NK-92 treated with Interleukin-12 subunit alpha and Interleukin-12 subunit beta, amount 100 ng/mL, for 24 hours (cell line): ENCODE results near the gene NPIPB2.
"Not testable (repeated sequence)": the region's sequence is repeated elsewhere in the genome, so short reads cannot be mapped to it uniquely, and the experiment has no call there.

Experiments
- DNase-seq: peaks from one replicate; lab custom pipeline; 2025; lab: John Stamatoyannopoulos, UW

The NPIPB2 gene

GRCh38 chr16:11957591-11958395 lies 15.9 kb upstream of the NPIPB2 start:
- no peak for DNase-seq

- no peak for DNase-seq
These were observed 14.7 kb upstream of the NPIPB2 start for GRCh38 chr16:11956558-11956957.

DNA sequence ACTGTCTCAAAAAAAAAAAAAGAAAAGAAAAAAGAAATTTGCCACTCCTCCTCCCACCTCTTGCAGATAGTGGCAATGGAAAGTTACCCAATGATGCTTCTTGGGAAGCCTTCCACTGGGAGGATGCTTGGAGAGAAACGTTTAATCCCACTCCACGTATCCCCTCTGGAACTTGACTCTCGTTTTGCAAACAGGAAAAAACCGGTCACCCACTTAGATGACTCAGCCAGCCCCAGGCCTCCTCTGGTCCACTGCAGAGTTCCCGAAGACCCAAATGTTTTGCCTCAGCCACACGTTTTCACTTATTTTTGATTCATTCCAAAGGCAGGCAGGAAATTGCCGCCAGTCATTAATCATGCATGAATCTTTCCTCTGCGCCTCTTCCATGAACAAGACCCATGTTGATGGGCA lies 13.9 kb upstream of the NPIPB2 start:
- no peak for DNase-seq

GRCh38 chr16:11953576-11953975 lies 11.7 kb upstream of the NPIPB2 start:
- not testable (repeated sequence) for DNase-seq

DNA sequence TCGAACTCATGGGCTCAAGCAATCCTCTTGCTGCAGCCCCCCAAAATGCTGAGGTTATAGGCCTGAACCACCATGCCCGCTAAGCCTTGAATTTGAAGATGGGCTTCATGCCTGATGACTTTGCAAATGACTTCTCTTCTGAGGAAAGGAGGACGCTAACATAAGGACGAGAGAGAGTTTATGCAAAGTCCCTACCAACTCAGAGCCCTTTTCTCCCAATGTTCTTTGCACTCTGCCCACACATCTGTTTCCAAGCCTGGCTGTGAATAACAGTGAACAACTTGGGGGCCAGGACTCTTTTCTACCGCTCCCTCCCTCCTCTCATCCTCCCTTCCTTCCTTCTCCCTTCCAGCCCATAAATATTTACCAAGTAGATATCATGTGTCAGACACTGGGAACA lies 8.5 kb upstream of the NPIPB2 start:
- DNase-seq: no peak

DNA sequence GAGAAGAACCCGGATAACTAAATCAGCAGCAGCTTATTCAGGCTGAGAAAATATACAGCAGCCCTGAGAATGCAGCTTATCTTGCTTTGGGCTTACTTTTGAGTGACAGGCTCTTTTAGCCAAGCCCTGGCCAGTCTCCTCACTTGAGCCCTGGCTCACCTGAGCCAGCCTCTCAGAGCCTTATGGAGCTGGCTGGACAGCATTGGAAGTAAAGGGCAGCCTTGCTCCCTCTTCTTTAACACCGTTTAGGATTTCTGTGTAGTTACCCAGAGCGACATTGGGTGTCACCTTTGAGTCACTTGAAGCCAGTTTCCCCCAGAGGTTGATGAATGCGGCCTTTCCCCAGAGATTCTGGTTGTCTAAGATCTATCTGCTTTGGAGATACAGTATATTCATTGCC lies 7.7 kb upstream of the NPIPB2 start:
- DNase-seq: no peak

DNA sequence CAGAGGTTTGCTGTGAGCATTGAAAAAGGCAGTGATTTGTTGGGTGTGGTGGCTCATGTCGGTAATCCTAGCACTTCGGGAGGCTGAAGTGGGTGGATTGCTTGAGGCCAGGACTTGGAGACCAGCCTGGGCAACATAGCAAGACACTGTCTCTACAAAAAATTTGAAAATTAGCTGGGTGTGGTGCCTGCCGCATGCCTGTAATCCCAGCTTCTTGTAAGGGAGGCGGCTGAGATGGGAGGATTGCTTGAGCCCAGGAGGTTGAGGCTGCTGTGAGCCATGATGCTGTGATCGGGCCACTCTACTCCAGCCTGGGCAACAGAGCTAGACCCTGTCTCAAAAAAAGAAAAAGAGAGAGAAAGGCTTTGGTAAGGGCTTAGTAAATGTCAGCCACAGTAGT lies 7.0 kb upstream of the NPIPB2 start:
- DNase-seq: no peak

- DNase-seq: no peak
These were observed 4.6 kb upstream of the NPIPB2 start for GRCh38 chr16:11946433-11946832.

DNA sequence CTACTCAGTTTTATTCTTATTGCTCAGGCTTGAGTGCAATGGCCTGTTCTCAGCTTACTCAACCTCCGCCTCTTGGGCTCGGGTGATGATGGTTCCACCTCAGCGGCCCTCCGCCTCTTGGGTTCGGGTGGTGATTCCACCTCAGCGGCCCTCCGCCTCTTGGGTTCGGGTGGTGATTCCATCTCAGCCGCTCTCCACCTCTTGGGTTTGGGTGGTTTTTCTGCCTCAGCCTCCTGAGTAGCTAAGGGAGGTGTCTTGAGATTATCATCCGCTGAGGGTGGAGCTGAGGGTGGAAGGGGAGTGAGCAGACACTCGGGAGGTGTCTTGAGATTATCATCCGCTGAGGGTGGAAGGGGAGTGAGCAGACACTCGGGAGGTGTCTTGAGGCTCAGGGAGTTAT lies 14.5 kb downstream of the NPIPB2 start:
- DNase-seq: not testable (repeated sequence)

DNA sequence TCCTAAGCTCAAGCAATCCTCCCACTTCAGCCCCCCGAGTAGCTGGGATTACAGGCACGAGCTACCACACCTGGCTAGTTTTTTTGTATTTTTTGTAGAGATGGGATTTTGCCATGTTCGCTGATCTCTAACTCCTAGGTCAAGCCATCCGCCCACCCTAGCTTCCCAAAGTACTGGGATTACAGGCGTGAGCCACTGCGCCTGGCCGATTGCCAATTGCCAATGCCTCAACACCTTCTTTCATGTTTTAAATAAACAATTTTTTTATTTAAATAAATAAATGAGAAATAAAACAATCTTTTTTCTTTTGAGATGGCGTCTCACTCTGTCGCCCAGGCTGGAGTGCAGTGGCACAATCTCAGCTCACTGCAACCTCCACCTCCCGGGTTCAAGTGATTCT lies 17.8 kb downstream of the NPIPB2 start:
- DNase-seq: not testable (repeated sequence)

DNA sequence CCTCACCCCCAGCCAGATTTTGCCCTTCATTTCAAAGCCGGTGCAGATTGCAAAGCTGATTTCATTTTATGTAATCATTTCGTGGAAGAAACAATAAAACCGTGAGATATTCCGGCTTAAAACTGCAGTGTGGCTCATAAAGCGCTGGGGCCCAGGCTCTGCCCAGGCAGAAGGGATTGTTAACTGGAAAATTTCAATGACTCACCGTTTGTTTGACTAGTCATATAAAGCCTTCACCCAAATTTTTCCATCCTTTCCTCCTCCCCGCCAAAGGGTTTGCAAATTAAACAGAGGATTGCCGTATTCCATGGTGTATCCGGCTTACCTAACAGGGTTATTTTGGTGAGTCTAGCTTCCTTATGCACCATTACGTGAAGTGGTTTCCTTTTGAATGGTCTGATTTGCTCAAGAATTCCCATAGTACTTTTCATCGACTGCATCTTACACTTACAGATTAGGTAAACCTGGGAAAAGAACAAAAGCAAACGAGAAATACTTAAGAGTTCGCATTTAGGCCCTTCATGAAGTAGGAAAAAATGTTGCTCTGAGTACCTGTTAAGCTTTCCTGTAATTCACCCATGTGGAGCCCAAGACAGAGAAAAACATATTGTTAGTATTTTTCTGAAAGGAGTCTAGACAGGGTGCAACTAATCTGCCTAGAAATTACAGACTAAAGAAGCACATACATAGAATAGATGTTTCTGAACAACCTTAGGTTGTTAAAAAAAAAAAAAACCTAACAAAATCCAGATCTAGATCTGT lies 25.1 kb downstream of the NPIPB2 start:
- no peak for DNase-seq

GRCh38 chr16:11915644-11916523 lies 26.0 kb downstream of the NPIPB2 start, which contains the start of gene GSPT1:
Gene GSPT1 (minus strand): TSS chr16:11915956. CDS start chr16:11915720, 236 bp downstream.
- DNase-seq: peak; percentile 99

DNA sequence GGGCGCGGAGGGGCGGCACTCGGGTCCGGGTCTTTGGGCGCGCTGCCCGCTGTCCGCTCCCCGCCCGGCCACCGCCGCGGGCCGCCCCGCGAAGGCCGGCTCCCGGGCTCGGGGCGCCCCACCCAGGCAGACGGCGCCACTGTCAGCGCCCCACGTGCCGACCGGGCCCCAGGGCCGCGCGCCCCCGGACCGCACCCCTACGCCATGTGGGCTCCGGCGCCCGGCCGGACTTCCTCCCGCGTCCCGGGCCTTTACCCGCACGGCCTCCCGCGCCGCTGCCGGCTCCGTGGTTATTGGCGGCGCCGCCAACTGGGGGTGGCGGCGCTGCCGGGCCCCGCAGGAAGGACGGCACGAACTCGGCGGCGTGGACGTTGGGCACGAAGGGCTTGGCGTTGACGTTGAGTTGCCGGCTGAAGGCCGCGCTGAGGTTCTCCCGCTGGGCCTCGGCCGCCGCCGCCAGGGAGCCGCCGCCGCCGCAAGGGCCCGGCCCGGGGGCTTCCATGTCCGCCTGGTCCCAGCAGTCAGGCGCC lies 26.7 kb downstream of the NPIPB2 start:
- DNase-seq: peak; percentile 55

DNA sequence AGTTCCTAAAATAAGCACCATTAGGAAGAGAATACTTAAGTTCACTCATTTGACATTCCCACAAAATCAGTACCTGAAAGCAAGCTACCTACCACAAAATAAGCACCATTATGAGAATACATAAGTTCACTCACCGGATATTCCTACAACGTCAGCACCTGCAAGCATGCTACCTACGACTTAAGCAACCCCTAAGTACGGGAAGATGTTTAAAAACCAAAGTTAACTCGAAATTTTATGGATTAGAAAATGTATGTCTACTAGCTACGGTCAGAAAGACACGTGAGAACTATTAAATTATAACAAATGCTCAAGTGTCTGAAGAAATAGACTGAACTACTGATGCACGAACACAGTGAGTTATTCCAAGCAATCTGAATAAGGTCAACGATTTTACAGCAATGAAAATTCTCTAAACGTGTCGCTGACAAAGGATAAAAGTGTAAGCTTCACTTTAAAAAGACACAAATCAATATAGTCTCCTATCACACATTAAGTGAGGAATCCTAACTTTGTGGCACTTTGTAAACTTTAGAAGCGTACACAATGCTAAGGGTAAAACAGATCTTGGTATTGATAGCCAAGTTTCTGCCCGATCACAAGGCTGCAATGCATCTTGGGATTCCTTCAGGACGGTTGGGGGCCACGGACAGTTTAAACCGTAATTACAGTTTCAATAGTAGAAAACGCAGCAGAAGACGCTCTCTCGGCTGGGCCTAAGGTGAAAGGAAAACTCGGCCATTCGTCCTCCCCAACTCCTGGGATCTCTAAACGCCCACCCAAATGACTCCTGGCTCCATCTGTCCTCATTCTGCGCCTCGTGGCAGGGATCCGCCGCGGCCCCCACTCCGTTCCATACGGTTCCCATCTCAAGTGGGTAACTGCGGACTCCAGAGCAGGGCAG lies 27.4 kb downstream of the NPIPB2 start:
- peak; percentile 49 for DNase-seq

DNA sequence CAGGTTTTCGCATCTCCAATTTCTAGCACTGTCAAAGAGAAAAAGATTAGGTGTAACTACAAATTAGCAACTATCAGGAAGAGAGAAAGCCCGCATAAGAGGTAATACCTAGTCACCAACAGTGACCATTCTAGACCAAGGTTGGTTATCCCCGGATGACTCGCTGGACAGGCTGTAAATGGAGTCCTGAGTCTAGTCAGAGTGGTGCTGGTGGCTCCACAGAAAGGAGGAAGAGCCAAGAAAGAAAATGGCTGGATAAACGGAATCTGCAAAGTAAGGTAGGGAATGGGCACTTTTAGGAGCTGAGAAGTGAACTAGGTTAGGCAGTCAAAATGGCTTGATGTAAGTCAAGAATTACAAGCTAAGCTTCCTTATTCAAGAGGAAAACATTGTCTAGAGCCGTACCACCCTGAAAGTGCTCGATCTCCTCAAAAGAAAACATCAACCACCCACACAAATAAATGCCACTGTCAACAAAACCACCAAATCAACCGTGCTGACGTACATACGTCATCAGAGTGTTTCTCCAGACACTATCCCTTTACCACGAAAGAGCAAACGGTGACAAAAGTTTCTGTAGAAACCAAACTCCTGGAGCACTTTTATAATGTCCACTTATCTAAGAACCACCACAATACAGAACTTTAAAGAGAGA lies 28.3 kb downstream of the NPIPB2 start:
- no peak for DNase-seq

DNA sequence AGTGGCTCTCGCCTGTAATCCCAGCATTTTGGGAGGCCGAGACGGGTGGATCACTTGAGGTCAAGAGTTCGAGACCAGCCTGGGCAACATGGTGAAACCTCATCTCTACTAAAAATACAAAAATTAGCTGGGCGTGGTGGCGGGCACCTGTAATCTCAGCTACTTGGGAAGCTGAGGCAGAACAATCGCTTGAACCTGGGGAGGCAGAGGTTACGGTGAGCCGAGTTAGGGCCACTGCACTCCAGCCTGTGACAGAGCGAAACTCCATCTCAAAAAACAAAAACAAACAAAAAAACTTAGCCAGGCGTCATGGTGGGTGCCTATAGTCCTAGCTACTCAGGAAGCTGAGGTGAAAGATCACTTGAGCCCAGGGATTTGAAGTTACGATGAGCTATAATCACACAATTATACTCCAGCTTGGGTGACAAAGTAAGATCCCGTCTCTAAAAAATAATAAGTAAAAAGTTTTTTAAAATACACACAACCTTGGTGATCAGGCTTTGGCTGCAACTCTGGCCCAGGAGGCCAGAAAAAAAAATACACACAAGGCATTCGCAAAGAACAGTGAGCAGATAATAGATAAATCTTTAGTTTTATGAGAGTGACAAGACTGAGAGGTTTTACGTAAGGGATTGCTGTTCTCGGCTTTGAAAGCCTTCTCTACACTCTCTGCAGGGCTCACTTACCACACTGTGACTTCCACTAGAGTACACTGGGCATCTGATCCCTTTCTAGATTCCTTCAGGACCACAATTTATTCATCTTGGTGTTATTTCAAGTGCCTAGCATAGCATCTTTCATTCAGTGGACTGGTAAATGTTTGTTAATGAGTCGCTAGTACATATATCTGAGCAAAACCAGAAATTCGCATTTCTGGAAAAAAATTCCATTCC lies 31.9 kb downstream of the NPIPB2 start:
- DNase-seq: no peak

DNA sequence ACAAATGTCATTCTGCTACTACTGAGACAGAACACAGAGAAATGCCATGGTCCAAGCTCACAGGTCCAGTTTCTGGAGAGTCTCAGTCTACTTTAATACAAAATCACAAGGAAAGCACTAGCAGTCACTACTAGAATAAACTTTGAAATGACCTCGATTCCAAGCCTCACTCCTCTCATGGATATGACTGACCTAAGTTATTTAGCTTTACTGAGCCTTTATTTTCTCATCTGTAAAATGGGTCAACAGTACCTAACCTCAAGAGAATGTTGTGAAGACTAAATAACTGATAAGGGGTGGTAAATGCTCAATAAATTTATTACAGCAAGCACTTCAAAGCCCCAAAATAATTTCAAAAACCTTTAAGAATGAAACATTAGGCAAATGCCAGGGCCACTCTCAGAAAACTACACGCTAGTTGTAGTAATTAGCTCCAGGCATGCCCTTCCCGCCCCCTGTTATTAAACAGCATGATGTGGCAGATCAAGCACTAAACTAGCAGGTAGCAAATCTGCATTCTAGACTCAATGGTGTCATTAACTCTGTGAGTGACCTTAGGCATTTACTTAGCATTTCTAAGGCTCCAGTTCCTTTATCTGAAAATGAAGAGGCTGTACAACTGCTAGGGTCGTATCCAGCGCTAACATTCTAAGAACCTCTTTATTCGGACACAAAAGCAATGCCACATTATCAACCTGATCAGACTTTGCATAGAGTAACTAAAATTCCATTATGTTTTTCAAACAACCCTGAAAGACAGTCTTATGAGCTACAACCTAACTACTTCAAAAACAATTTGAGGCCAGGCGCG lies 34.5 kb downstream of the NPIPB2 start:
- DNase-seq: no peak

GRCh38 chr16:11903906-11904305 lies 37.9 kb downstream of the NPIPB2 start:
- no peak for DNase-seq

GRCh38 chr16:11901091-11901490 lies 40.8 kb downstream of the NPIPB2 start:
- no peak for DNase-seq
